KOPT-K1 (cell line): ENCODE results near the gene COX4I1.
"Not testable (repeated sequence)": the region's sequence is repeated elsewhere in the genome, so short reads cannot be mapped to it uniquely, and the experiment has no call there.

Source experiments
- H3K27ac ChIP-seq: fragments of 200-600 bp; sonication (generic); 2 replicates; pipeline ENCODE4 v1.5.1; 2016; ENCODE audit warnings: antibody characterized with exemption, mild to moderate bottlenecking, low read depth, low read length; ENCODE audit not compliant: poor library complexity, severe bottlenecking
- H3K36me3 ChIP-seq: fragments of 200-600 bp; sonication (generic); 2 replicates; pipeline ENCODE4 v1.5.1; 2017; ENCODE audit warnings: antibody characterized with exemption, mild to moderate bottlenecking, low read length, moderate library complexity; ENCODE audit not compliant: insufficient read depth
- H3K9me3 ChIP-seq: fragments of 200-600 bp; sonication (generic); 2 replicates; pipeline ENCODE4 v1.5.1; 2017; ENCODE audit warnings: antibody characterized with exemption, low read length, mild to moderate bottlenecking; ENCODE audit not compliant: insufficient read depth, poor library complexity, severe bottlenecking

The COX4I1 gene

GRCh38 chr16:85805442-85806045 lies 6.0 kb downstream of the COX4I1 start:
- Histone ChIP-seq H3K9me3 (no peaks in the 10 kb centered on the region), H3K27ac (no peak overlapping the region), H3K36me3 (peaks cover 62% of the 10 kb centered on the region)

GRCh38 chr16:85806539-85806938 lies 7.0 kb downstream of the COX4I1 start:
- H3K9me3 ChIP-seq = no peaks in the 10 kb centered on the region
- H3K27ac ChIP-seq = no peak overlapping the region
- H3K36me3 ChIP-seq = peaks cover 58% of the 10 kb centered on the region

GRCh38 chr16:85807340-85807739 lies 7.8 kb downstream of the COX4I1 start:
- H3K27ac ChIP-seq, H3K9me3 ChIP-seq: not testable (repeated sequence)
- H3K36me3 ChIP-seq = peaks cover 50% of the 10 kb centered on the region

GRCh38 chr16:85808104-85808503 lies 8.6 kb downstream of the COX4I1 start:
- H3K9me3 ChIP-seq, H3K27ac ChIP-seq: not testable (repeated sequence)
- peaks cover 42% of the 10 kb centered on the region for H3K36me3 ChIP-seq

GRCh38 chr16:85808926-85809325 lies 9.4 kb downstream of the COX4I1 start:
- Histone ChIP-seq H3K36me3 (peaks cover 34% of the 10 kb centered on the region), H3K9me3 (no peaks in the 10 kb centered on the region), H3K27ac (no peak overlapping the region)

GRCh38 chr16:85809645-85810044 lies 10.2 kb downstream of the COX4I1 start:
- Histone ChIP-seq H3K9me3 (no peaks in the 10 kb centered on the region), H3K36me3 (peaks cover 28% of the 10 kb centered on the region), H3K27ac (no peak overlapping the region)

GRCh38 chr16:85810097-85810741 lies 10.7 kb downstream of the COX4I1 start:
- Histone ChIP-seq H3K36me3 (peaks cover 23% of the 10 kb centered on the region), H3K9me3 (no peaks in the 10 kb centered on the region), H3K27ac (no peak overlapping the region)

GRCh38 chr16:85810742-85811115 lies 11.2 kb downstream of the COX4I1 start:
- H3K36me3 ChIP-seq = peaks cover 18% of the 10 kb centered on the region
- H3K9me3 ChIP-seq = no peaks in the 10 kb centered on the region
- no peak overlapping the region for H3K27ac ChIP-seq

- no peaks in the 10 kb centered on the region for H3K9me3 ChIP-seq
- peaks cover 3% of the 10 kb centered on the region for H3K36me3 ChIP-seq
- H3K27ac ChIP-seq = no peak overlapping the region
Measured at GRCh38 chr16:85812031-85812807, 12.7 kb downstream of the COX4I1 start.

GRCh38 chr16:85812811-85813700 lies 13.6 kb downstream of the COX4I1 start:
- Histone ChIP-seq H3K27ac (no peak overlapping the region), H3K9me3 (no peaks in the 10 kb centered on the region), H3K36me3 (no peaks in the 10 kb centered on the region)

- H3K36me3 ChIP-seq = no peaks in the 10 kb centered on the region
- H3K9me3 ChIP-seq = no peaks in the 10 kb centered on the region
- no peak overlapping the region for H3K27ac ChIP-seq
Measured at GRCh38 chr16:85816159-85816558, 16.7 kb downstream of the COX4I1 start.

GRCh38 chr16:85817195-85817594 lies 17.7 kb downstream of the COX4I1 start:
- not testable (repeated sequence) for H3K36me3 ChIP-seq, H3K9me3 ChIP-seq, H3K27ac ChIP-seq

- Histone ChIP-seq H3K36me3 (no peaks in the 10 kb centered on the region), H3K9me3 (no peaks in the 10 kb centered on the region), H3K27ac (no peak overlapping the region)
Measured at GRCh38 chr16:85819245-85819644, 19.8 kb downstream of the COX4I1 start.

- no peak overlapping the region for H3K27ac ChIP-seq
Measured at GRCh38 chr16:85819771-85820170, 20.3 kb downstream of the COX4I1 start.

More at GRCh38 chr16:85819771-85820170, 20.3 kb downstream of the COX4I1 start:
- Histone ChIP-seq H3K9me3 (no peaks in the 10 kb centered on the region), H3K36me3 (no peaks in the 10 kb centered on the region)
